ENCODE data around the gene PTTG2. TPM values are rescaled to one million over a fixed set of nuclear protein-coding genes. Genes with fewer than 3 reads are reported as not detected.

The PTTG2 gene
- total RNA-seq, 1 donor from 2014 or later: 1.7 TPM

DNA sequence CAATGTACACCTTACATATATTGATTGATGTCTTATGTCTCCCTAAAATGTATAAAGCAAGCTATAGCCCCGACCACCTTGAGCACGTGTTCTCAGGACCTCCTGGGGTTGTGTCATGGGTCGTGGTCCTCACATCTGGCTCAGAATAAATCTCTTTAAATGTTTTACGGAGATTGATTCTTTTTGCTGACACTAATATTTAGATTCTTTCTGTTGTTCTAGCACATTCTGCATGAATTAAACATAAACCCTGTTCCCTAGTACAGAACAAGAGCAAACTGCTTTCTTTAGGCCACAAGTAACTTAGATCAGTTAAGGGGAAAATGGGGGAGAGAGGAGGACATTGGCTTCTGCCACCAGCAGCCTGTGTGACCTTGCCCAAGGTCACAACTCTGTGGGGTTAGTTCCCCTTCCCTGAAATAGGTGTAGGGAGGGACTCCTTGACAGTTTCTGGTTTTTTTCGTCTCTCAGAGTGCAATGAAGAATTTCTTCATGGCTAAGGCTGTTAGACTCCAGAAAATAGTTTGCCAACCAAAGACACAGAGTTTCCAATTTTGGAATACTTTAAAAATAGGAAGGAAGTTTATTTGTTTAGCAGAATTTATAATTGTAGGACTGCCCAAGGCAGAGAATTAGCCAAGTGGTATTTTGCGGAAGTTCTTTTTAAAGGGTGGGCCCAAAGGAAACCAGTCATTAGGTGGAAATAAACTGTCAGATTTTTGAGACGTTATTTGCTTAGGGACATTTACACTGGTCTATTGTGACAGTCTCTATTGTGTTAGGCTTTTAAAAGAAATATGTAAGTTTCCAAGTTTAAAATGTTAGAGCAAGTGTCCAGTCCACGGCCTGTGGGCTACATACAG lies 29.4 kb downstream of the PTTG2 start:
- DNase-seq: no peak

DNA sequence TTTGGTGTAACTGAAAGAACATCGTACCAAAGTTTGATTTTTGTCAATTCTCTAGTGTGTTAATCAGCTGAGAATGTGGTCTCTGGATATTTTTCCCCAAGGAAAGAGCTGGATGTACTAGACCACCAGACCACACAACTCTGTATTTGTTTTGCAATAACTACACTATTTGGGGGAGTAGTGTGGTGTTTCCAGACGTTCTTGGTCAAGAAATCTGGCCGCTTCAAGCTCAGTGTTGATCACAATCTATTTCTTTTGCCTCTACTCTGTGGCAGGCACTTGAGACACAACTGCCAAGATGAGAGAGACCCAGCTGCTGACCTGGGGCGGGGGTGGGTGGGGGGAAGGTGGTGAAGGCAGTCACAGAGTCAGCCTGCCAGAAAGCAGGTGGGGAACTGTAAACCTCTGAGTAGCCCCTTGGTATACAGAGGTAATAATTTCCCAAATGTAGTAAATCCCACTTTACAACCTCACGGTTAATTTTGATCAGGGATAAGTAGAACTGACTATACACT lies 30.6 kb downstream of the PTTG2 start:
- DNase-seq: no peak

DNA sequence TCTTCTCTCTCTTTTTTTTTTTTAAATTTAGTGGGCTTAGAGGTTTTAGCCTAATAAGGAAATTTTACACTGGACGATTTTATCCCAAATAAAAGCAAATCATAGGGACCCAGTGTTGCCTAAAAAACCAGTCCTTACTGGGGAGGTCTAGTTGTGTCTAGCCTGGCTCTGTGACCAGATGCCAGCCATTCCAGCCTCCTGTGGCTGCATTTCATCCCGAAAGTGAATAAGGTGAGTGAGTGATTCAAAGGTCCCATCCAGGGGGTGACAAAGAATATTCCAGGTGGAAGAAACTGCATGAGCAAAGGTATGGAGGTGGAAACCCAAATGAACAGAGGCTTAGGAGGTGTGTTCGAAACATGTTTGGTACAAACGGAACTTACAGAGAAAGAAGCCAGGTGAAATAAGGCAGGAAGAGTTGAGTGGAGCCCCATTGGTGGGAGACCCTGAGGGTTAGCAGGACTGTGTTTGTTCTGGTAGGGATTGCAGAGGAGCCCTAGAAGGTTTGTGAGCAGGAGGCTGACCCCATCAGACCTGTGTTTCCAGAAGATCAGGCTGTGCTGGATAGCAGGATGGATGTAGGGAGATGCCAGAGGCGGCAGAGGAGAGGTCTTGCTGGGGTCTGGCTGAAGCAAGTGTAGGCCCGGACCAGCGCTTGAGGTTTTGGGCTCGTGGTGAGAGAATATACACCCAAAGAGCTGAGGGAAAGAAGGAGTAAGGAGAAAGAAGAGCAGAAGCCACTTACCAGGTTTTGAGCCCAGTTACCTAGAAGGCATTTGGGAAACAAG lies 31.6 kb downstream of the PTTG2 start:
- no peak for DNase-seq

DNA sequence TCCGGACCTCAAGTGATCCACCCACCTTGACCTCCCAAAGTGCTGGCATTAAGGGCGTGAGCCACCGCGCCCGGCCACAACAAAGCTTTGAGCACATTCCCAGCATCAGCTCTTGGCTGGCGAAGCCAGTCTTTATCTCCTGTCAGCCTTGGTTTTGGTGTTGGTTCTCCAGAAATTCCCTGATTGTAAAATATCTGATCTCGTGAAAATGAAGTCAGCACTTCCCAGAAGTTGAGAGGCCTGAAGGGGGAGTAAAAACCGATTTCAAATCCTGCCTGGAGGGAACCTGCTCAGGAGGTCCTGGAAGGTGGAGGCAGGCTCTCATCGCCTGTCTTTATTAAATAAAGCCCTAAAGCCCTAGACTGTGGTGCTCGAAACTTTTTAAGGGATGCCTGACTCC lies 33.6 kb downstream of the PTTG2 start:
- DNase-seq: no peak

DNA sequence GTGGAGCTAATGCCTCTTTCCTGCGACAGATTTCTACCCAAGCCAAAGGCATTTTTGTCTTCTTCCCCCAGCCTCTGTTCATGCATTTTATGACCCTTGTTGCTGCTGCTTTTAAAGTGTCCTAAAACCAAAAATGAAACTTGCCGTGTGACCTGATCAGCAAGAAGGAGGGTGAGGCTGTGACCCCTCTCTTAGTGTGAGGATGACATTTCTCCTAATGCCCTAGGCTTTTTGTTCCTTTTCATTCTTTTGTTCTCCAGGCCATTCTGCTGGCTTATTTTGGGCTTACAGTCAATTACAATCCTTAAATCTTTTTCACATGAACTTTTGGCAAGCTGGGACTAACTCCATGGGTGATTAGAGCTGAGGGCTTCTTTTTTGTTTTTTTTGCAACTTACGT lies 34.4 kb downstream of the PTTG2 start:
- no peak for DNase-seq

DNA sequence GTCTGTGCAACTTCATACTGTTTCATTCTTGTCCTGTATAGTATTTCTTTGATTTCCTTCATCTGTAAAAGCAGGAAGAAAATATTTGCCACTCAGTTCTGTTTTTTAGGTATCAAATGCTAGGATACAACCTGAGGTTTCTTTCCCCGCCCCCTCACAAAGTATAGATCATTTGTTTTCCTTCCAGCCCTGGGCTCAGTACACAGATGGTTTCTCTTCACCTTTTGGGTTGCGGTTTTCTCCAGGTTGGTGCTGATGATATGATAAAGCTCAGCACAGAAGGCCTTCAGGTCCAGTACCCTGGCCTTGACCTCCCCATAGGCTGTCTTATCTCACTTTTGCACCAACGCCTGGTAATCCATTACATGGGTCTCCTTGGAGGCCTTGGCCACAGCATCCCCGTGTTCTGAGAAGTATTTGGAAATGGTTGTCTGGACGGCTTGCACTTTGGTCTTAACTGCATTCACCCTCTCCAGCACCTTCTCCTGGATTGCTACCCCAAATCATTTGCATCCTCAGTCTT lies 35.2 kb downstream of the PTTG2 start:
- no peak for DNase-seq

DNA sequence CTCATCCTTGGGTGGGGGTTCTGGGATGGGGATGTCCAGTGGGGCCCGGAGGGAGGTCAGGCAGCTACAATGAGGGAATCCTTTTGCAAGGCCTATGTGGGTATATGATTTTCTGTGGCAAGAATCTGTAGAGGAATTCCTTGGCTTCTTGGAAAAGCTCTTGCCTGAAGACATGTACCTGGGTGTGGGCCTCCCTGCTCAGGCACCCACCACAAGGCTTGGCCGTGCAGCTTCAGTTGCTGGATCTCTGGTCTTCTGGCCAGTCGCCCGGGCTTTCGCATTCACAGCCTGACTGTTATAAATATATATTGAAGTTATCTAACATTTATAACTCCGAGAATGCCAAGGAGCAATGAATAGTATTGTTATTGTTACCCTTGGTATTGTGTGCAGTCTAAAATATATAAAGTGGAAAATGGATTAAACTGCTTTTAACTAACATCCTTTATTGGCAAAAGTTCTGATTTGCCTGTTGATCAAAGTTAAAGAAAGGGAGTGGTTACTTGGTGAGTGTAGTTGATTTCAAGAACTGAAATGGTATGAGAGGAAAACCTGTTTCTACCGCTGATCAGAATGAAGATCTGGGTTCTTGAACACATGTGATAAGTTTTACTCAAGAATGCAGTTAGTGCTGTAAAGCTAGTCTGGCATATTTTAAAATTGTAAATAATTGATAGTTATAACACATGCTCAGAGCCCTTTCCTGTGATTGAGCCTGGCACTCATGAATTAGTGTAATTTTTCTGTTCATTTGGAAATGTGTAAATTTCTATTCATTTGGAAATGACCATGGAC lies 36.0 kb downstream of the PTTG2 start:
- no peak for DNase-seq

DNA sequence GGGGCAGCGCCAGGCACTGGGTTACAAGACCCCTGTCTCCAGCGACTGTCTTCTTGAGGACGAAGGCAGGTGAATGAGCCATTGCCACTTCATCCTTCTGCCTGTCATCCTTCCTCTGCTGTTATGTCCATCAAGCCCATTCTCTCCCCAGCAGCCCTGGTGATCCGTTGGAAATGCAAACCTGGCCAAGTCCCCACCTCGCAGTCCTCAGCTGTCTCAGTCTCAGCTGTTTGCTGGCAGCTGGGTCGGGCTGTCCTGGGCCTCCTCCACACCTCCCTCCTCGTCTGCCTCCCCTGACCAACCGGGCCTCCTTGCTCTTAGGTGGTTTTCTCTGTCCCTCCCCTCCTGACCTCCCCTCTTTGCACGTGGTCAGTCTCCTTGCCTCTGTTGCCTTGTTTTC lies 38.0 kb downstream of the PTTG2 start:
- DNase-seq: peak; percentile 63

DNA sequence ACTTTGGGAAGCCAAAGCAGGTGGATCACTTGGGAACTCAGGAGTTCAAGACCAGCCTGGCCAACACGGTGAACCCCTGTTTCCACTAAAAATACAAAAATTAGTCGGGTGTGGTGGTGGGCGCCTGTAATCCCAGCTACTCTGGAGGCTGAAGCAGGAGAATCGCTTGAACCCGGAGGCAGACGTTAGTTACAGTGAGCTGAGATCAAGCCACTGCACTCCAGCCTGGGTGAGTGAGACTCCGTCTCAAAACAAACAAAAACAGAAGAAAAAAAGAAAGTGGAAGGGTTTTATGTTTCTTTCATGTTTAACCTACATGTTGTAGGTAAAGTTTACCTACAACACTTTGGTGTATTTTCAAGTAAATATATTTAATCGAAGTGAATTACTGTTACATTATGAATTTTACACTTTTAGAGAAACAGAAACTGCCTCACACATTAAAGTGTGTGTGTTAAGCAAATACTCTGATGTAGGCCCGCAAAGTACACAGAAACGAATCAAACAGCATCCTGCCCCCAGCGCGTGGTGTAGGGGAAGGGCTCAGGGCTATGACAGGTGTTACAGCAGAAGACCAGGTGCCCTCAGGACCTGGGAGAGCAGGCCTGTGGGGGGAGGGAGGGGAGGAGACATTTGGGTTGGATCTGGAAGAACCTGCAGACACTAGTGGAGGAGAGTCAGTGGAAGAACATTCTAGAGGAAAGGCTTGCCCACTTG lies 39.0 kb downstream of the PTTG2 start:
- DNase-seq: no peak

DNA sequence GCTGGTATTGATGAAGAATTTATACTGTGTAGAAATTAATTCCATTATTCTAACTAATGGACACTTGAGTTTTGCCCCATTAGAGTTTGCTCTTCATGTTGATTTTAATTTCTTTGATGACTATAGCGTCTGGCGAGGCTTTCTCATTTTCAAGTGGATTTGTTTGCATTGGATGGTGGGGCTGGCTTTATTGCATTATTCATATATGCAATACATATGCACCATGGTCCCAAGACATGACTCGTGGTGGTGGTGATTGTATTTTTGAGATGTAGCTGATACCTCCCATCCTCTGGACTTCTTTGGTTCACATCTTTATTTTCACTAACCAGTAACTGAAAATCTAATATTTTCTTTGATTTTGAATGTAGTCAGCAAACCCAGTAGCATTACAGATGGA lies 39.8 kb downstream of the PTTG2 start:
- no peak for DNase-seq

DNA sequence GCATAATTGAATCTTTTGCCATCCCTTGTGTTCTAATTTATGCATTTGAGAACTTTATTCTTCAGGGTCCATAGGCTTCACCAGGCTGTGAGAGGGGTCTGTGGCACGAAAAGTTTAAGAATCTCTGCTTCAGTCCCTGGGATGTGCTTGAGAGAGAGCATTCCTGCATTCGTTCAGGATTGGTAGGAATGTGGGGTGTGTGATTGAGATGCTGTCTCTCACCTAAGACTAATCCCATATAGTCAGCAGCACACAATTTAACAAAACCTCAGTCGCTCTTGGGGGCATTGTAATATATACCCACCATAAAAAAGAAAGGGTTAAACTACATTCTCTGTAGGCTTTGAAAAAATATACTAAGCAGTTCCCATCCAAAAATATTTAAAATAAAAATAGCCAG lies 41.7 kb downstream of the PTTG2 start:
- DNase-seq: no peak

DNA sequence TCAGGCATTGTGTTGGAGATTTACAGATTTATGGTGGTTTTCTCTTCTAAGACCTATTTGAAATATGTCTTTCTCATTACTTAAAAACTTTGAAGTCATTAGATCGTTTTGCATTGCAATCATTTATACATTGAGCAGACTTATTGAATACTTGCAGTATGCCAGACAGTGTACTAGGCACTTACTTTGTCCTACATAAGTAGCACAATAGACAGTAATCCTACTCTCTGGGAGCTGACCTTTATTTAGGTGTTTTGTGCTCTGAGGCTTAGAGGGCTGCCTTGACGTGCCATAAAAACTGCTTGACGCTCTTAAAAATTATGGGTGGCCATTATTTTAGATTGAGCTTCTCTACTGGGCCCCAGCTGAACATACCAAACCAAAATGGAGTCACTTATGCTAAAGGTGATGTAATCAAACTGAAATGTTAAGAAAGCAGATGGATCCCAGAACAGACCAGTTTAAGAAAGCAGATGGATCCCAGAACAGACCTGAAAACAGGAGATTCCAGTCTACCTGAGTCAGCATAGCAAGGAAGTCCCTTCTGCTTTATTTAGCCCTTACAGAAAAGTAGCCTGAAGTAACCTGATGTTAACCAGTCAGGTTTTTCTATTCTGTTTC lies 42.4 kb downstream of the PTTG2 start:
- no peak for DNase-seq

DNA sequence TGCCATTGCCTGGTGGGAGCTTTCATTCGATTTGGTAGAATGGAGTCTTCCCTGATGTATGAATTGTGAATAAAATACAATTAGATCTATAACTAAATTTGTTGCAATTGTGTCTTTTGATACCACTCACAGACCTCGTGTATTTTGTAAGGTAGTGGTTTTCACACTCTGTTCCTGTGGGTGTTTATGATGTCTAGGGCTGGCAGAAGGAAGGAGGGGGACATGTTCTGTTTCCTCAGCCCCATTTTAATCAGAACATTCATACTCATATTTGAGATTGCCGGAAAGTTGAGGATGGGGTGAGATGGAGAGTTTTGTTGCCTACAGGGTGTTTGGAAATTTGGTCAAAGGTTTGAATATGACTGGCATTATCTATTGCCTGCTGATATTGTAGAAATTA lies 42.9 kb downstream of the PTTG2 start:
- no peak for DNase-seq

DNA sequence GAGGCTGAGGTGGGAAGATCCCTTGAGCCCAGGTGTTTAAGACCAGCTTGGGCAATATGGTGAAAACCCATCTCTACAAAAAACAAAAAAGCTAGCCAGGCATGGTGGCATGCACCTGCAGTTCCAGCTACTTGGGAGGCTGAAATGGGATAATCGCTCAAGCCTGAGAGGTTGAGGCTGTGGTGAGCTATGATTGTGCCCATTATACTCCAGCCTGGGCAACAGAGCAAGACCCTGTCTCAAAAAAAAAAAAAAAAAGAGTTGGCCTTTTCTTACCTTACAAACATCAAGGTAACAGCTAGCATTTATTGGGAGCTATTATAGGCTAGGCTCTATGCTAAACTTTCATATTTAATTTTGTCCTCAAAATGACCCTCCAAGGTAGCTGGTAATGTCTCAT lies 43.4 kb downstream of the PTTG2 start:
- no peak for DNase-seq

DNA sequence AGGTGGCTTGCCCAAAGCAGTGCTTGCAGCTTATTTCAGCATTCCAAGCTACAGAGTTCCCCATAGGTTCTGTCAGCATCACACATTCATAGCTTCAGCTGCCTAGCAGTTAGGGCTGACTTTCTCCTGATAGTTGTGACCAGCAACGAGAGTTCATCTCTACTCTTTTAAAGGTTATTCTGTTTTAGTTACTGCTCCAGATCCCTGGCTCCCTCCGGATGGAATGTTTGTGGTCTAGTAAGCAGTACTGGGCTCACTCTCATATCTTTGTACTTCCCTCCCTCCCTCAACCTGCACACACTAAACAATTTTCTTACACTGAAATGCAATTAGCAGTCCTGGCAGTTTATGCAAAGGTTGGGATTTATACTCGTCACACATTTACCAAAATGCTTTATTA lies 43.9 kb downstream of the PTTG2 start:
- DNase-seq: no peak

DNA sequence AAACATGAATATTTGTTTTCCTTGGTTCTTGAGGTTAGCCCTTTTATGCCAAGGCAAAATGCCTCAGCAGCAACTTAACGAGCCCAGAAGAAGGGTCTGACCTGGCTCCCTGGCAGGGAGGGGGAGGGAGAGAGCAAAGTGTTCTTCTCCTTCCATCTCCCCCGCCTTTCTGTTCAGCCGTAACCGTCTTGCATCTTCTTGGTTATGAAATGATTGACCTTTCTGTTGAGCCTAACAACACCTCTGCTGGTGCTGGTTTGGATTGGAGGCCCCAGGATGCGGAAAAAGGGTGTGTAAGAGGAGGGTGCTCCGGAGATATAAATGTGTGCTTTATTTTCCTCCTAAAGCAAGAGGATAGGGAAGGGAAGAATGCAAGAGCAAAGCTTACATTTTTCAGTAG lies 44.7 kb downstream of the PTTG2 start:
- DNase-seq: no peak

DNA sequence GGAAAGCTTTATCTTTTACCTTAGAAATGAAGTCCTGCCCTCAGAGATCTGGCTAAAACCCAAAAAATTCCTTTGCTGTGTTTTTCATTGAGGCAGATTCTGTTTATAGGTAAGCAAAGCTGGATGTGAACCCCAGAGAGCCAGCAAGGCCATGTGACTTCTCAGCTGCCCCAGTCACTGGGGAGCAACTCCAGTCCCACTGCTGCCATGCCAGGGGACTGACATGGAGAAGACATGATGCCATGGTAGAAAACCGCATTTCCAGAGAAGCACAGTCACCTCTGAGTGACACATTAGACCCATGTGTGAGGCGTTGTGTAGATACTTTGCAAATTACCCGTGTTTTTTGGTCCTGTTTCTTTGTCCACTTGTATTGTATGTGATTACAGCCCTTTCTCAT lies 45.4 kb downstream of the PTTG2 start:
- no peak for DNase-seq

DNA sequence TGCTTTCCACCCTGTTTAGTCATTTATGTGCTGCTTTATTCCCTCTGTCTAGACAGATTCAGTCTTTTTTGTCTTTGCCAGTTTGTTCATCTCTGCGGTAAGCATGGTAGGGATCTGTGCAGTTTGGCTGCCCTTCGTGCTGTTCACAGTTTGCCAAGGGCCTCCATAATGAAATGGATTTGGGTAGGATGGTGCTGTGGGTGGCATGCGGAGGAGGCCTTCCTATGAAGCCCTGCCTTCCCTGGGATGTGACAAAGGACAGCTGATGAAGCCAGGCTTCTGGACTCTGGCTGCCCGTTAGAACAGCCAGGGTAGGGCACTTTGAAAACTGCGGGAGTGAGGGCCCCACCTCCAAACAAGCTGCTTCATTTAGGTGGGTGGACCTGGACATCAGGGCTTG lies 47.4 kb downstream of the PTTG2 start:
- DNase-seq: no peak

DNA sequence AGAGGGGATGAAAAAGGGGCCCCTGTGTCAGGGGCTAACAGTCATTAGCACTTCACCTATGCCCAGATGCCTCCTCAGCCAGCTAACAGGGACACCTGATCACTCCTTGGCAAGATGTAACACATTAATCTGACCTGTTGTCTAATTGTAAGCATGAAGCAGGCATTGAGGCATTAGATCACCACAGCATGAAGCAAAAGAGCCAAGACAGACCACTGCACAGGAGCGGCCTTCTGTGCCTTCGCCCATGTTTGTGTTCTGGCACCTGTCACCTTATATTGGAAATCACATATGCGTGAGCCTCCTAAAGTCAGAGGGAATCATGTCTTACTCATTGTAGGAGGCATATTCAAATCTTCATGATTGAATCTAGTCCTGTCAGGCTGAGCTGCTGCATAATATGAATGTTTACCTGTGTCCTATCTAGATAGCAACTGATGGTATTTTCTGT lies 48.4 kb downstream of the PTTG2 start:
- no peak for DNase-seq

DNA sequence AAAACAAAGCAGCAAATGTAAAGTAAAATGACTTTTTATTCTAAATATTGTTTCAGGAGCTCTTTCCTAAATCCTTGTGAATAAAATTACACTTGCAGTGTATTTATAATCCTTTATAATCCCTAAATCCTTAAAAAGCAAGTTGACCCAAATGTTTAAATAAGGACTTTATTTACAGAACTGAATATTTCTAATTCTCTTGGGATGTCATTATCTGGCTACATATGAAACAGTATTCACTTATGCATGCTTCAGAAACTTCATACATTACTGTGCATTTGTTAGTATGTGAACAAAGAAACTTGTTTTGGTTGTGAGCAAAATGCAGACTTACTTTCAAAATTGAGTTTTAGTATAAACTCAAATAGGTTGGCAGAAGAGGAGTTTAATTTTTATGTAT lies 49.2 kb downstream of the PTTG2 start:
- no peak for DNase-seq

DNA sequence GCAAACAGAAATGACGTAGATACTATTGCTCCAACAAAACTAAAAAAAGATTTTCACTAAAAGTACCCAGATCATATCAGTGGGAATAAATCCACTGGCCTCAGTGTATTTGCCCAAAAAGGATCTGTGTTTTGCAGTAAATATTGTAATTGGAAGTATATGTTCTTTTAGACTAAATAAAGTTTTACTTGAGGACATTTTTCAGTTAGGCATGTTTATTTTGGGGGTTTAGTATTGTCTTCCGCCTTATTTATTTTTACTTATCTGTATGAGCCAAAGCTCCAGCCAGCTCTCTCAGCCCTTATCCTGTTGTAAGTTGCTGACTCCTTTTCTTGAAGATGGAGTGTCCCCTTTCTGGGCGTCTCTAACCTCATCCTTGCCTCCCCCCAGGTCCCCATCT lies 49.8 kb downstream of the PTTG2 start:
- no peak for DNase-seq
